ENCODE results near the gene WSCD1. TPM values are rescaled to one million over a fixed set of nuclear protein-coding genes. Genes with fewer than 3 reads are reported as not detected.

The WSCD1 gene
- total RNA-seq, 2 experiments from 2014 or later: not detected

GRCh38 chr17:6086603-6087400 is 16.6 kb downstream of the WSCD1 start:
- no peaks in the 10 kb centered on the region for H3K36me3 ChIP-seq (ENCODE audit: insufficient read depth, low read length)
- no peaks in the 10 kb centered on the region for H4K20me1 ChIP-seq (ENCODE audit: insufficient read depth, low read length)
- no peak for TF ChIP-seq EZH2phosphoT487 (IDR thresholded peaks at IDR 0.05; ENCODE audit: borderline replicate concordance, low read depth, low read length)
- no peak for TF ChIP-seq CTCF (conservative IDR thresholded peaks at IDR 0.05; ENCODE audit: low read length)
- no peak overlapping the region for H3K27ac ChIP-seq (ENCODE audit: low read depth, low read length, poor library complexity, severe bottlenecking)
- no peaks in the 10 kb centered on the region for H3K79me2 ChIP-seq (ENCODE audit: insufficient read depth, low read depth, low read length)
- no peaks in the 10 kb centered on the region for H3K9me2 ChIP-seq (ENCODE audit: insufficient read depth, low read length)
- no peak for DNase-seq (ENCODE audit: low spot score)
- ChIA-PET CTCF (ENCODE audit: unreplicated experiment) (no interaction called here), POLR2A (interaction anchor here (0.6 kb wide), 1 partner anchor 481 kb away, joined by 3 read pairs; no protein-coding TSS in a partner anchor)
- H3K4me2 ChIP-seq (ENCODE audit: low read length): no peak overlapping the region
- BruUV-seq (replicated peaks): no TSS peak
- no peak overlapping the region for H2AFZ ChIP-seq (ENCODE audit: low read length)
- H3K4me3 ChIP-seq (ENCODE audit: low read depth, low read length, poor library complexity, severe bottlenecking): no peak overlapping the region
- no peaks in the 10 kb centered on the region for H3K4me1 ChIP-seq (ENCODE audit: insufficient read depth, low read length, poor library complexity, severe bottlenecking)
- H3K9me3 ChIP-seq (ENCODE audit: low read length): no peaks in the 10 kb centered on the region
- intact Hi-C loops (cut with micrococcal nuclease; ENCODE audit: unreplicated experiment): no loop called here

- Histone ChIP-seq H3K4me1 (ENCODE audit: insufficient read depth, low read length, poor library complexity, severe bottlenecking) (no peaks in the 10 kb centered on the region), H3K9me3 (ENCODE audit: low read length) (no peaks in the 10 kb centered on the region), H2AFZ (ENCODE audit: low read length) (no peak overlapping the region), H3K27ac (ENCODE audit: low read depth, low read length, poor library complexity, severe bottlenecking) (no peak overlapping the region), H3K4me3 (ENCODE audit: low read depth, low read length, poor library complexity, severe bottlenecking) (no peak overlapping the region), H3K9me2 (ENCODE audit: insufficient read depth, low read length) (no peaks in the 10 kb centered on the region), H4K20me1 (ENCODE audit: insufficient read depth, low read length) (no peaks in the 10 kb centered on the region), H3K4me2 (ENCODE audit: low read length) (no peak overlapping the region), H3K79me2 (ENCODE audit: insufficient read depth, low read depth, low read length) (no peaks in the 10 kb centered on the region), H3K36me3 (ENCODE audit: insufficient read depth, low read length) (no peaks in the 10 kb centered on the region)
- BruUV-seq (replicated peaks): no TSS peak
- TF ChIP-seq EZH2phosphoT487 (IDR thresholded peaks at IDR 0.05; ENCODE audit: borderline replicate concordance, low read depth, low read length) (no peak), CTCF (conservative IDR thresholded peaks at IDR 0.05; ENCODE audit: low read length) (no peak)
- ChIA-PET CTCF (ENCODE audit: unreplicated experiment) (no interaction called here), POLR2A (no interaction called here)
- intact Hi-C loops (cut with micrococcal nuclease; ENCODE audit: unreplicated experiment): no loop called here
- DNase-seq (ENCODE audit: low spot score): no peak
Measured at GRCh38 chr17:6088141-6088540, 18.0 kb downstream of the WSCD1 start.

- no peak for TF ChIP-seq EZH2phosphoT487 (IDR thresholded peaks at IDR 0.05; ENCODE audit: borderline replicate concordance, low read depth, low read length)
- Histone ChIP-seq H3K9me3 (ENCODE audit: low read length) (no peaks in the 10 kb centered on the region), H4K20me1 (ENCODE audit: insufficient read depth, low read length) (no peaks in the 10 kb centered on the region), H3K36me3 (ENCODE audit: insufficient read depth, low read length) (no peaks in the 10 kb centered on the region), H3K4me2 (ENCODE audit: low read length) (no peak overlapping the region), H2AFZ (ENCODE audit: low read length) (no peak overlapping the region), H3K27ac (ENCODE audit: low read depth, low read length, poor library complexity, severe bottlenecking) (no peak overlapping the region), H3K9me2 (ENCODE audit: insufficient read depth, low read length) (no peaks in the 10 kb centered on the region), H3K79me2 (ENCODE audit: insufficient read depth, low read depth, low read length) (no peaks in the 10 kb centered on the region), H3K4me3 (ENCODE audit: low read depth, low read length, poor library complexity, severe bottlenecking) (no peak overlapping the region), H3K4me1 (ENCODE audit: insufficient read depth, low read length, poor library complexity, severe bottlenecking) (no peaks in the 10 kb centered on the region)
- DNase-seq (ENCODE audit: low spot score): no peak
- ChIA-PET POLR2A (interaction anchor here (0.7 kb wide), 1 partner anchor 78 kb away, joined by 3 read pairs; no protein-coding TSS in a partner anchor), CTCF (ENCODE audit: unreplicated experiment) (no interaction called here)
- no TSS peak for BruUV-seq (replicated peaks)
- intact Hi-C loops (cut with micrococcal nuclease; ENCODE audit: unreplicated experiment): no loop called here
Measured at GRCh38 chr17:6090253-6090652, 20.1 kb downstream of the WSCD1 start.

Measured in OCI-LY7 (cell line).